GM12878 (cell line): Measurements from ENCODE around the gene SSBP3.

Experiments used
- CEBPB ChIP-seq, 2 experiments: fragments of 150-350 bp in 1 of 2; IDR thresholded peaks; 2 replicates each; pipeline ENCODE4 v1.6.1; 2012 to 2014; ENCODE audit warnings: low read depth in 2 of 2, low read length in 2 of 2, borderline replicate concordance in 1 of 2, inconsistent platforms in 1 of 2
- CHD2 ChIP-seq: IDR thresholded peaks from 2 replicates; pipeline ENCODE4 v1.6.1; 2011; ENCODE audit warnings: low read depth, low read length, improper control_type of control experiment, borderline replicate concordance
- ETV6 ChIP-seq, 2 experiments: fragments of 450-650 bp in 1 of 2; IDR thresholded peaks in 1 of 2; conservative IDR thresholded peaks in 1 of 2; 2 replicates each; pipeline ENCODE4 v1.6.1; 2014; ENCODE audit warnings: antibody characterized with exemption in 1 of 2, borderline replicate concordance in 1 of 2, low read depth in 1 of 2, mild to moderate bottlenecking in 1 of 2, moderate library complexity in 1 of 2
- EZH2 ChIP-seq: IDR thresholded peaks from 2 replicates; pipeline ENCODE4 v1.6.1; 2012; ENCODE audit warnings: low read depth, mild to moderate bottlenecking, control low read depth, inconsistent platforms, low read length, borderline replicate concordance; ENCODE audit not compliant: control insufficient read depth
- GABPA ChIP-seq: IDR thresholded peaks from 2 replicates; pipeline ENCODE4 v1.6.1; 2014; ENCODE audit warnings: antibody characterized with exemption, low read depth, mild to moderate bottlenecking, inconsistent platforms
- NFYB ChIP-seq: IDR thresholded peaks from 2 replicates; pipeline ENCODE4 v1.6.1; 2011; ENCODE audit warnings: low read depth, mild to moderate bottlenecking, low read length, improper control_type of control experiment, moderate library complexity; ENCODE audit not compliant: insufficient read depth
- NR2C2 ChIP-seq: IDR thresholded peaks from 2 replicates; pipeline ENCODE4 v1.6.1; 2011; ENCODE audit warnings: borderline replicate concordance, low read depth; ENCODE audit not compliant: control insufficient read depth, insufficient read length
- POLR2A ChIP-seq: IDR thresholded peaks from 2 replicates; pipeline ENCODE4 v1.6.1; 2011; ENCODE audit warnings: low read depth, mild to moderate bottlenecking, low read length
- POLR2AphosphoS2 ChIP-seq: IDR thresholded peaks from 2 replicates; pipeline ENCODE4 v1.6.1; 2011; ENCODE audit warnings: low read depth, mild to moderate bottlenecking, low read length, improper control_type of control experiment, moderate library complexity
- RAD21 ChIP-seq: IDR thresholded peaks from 2 replicates; pipeline ENCODE4 v1.6.1; 2011; ENCODE audit warnings: mild to moderate bottlenecking, low read depth, low read length, moderate library complexity; ENCODE audit not compliant: insufficient read depth
- SUZ12 ChIP-seq: fragments of 200-600 bp; sonication (generic); IDR thresholded peaks from one replicate; pipeline ENCODE4 v1.6.1; 2018; ENCODE audit warnings: antibody characterized with exemption, mild to moderate bottlenecking; ENCODE audit not compliant: unreplicated experiment
- YY1 ChIP-seq: IDR thresholded peaks from 2 replicates; pipeline ENCODE4 v1.6.1; 2011; ENCODE audit warnings: low read depth, mild to moderate bottlenecking, low read length
- TF ChIP-seq, protein P1 (sequence below), 3 experiments: IDR thresholded peaks in 2 of 3; conservative IDR thresholded peaks in 1 of 3; 2 replicates each; pipeline ENCODE4 v1.5.1; 2011; ENCODE audit warnings: low read depth in 3 of 3, low read length in 3 of 3, mild to moderate bottlenecking in 3 of 3, control low read depth in 2 of 3, moderate library complexity in 2 of 3, inconsistent platforms in 1 of 3, mixed read lengths in 1 of 3; ENCODE audit not compliant: control insufficient read depth in 2 of 3, insufficient read depth in 1 of 3; ENCODE audit errors: extremely low read depth in 1 of 3
- TF ChIP-seq, protein P2 (sequence below): IDR thresholded peaks from 2 replicates; pipeline ENCODE4 v1.6.1; 2012; ENCODE audit warnings: mild to moderate bottlenecking, low read depth, low read length

GRCh38 chr1:54439550-54440223 lies 33.5 kb upstream of the SSBP3 start:
- TF ChIP-seq SUZ12 (no peak), POLR2A (no peak), POLR2AphosphoS2 (no peak), GABPA (no peak), RAD21 (no peak), NFYB (no peak), CHD2 (no peak), ETV6 (conservative IDR thresholded peaks at IDR 0.05 in 1 of 2, IDR thresholded peaks at IDR 0.05 in 1 of 2; ENCODE audit: borderline replicate concordance in 1 of 2, low read depth in 1 of 2) (no peak), EZH2 (no peak), NR2C2 (no peak), YY1 (no peak), CEBPB (IDR thresholded peaks at IDR 0.05; ENCODE audit: borderline replicate concordance in 1 of 2, low read depth in 2 of 2, low read length in 2 of 2) (no peak)
- TF ChIP-seq, protein P1, sequence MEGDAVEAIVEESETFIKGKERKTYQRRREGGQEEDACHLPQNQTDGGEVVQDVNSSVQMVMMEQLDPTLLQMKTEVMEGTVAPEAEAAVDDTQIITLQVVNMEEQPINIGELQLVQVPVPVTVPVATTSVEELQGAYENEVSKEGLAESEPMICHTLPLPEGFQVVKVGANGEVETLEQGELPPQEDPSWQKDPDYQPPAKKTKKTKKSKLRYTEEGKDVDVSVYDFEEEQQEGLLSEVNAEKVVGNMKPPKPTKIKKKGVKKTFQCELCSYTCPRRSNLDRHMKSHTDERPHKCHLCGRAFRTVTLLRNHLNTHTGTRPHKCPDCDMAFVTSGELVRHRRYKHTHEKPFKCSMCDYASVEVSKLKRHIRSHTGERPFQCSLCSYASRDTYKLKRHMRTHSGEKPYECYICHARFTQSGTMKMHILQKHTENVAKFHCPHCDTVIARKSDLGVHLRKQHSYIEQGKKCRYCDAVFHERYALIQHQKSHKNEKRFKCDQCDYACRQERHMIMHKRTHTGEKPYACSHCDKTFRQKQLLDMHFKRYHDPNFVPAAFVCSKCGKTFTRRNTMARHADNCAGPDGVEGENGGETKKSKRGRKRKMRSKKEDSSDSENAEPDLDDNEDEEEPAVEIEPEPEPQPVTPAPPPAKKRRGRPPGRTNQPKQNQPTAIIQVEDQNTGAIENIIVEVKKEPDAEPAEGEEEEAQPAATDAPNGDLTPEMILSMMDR (IDR thresholded peaks at IDR 0.05 in 2 of 3, conservative IDR thresholded peaks at IDR 0.05 in 1 of 3; ENCODE audit: control insufficient read depth in 2 of 3, extremely low read depth in 1 of 3, insufficient read depth in 1 of 3, low read depth in 3 of 3, low read length in 3 of 3) = no peak
- TF ChIP-seq, protein P2, sequence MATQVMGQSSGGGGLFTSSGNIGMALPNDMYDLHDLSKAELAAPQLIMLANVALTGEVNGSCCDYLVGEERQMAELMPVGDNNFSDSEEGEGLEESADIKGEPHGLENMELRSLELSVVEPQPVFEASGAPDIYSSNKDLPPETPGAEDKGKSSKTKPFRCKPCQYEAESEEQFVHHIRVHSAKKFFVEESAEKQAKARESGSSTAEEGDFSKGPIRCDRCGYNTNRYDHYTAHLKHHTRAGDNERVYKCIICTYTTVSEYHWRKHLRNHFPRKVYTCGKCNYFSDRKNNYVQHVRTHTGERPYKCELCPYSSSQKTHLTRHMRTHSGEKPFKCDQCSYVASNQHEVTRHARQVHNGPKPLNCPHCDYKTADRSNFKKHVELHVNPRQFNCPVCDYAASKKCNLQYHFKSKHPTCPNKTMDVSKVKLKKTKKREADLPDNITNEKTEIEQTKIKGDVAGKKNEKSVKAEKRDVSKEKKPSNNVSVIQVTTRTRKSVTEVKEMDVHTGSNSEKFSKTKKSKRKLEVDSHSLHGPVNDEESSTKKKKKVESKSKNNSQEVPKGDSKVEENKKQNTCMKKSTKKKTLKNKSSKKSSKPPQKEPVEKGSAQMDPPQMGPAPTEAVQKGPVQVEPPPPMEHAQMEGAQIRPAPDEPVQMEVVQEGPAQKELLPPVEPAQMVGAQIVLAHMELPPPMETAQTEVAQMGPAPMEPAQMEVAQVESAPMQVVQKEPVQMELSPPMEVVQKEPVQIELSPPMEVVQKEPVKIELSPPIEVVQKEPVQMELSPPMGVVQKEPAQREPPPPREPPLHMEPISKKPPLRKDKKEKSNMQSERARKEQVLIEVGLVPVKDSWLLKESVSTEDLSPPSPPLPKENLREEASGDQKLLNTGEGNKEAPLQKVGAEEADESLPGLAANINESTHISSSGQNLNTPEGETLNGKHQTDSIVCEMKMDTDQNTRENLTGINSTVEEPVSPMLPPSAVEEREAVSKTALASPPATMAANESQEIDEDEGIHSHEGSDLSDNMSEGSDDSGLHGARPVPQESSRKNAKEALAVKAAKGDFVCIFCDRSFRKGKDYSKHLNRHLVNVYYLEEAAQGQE = no peak
